Measurements from ENCODE around the gene MRM3.
"Not testable (repeated sequence)": the region's sequence is repeated elsewhere in the genome, so short reads cannot be mapped to it uniquely, and the experiment has no call there.

The MRM3 gene

DNA sequence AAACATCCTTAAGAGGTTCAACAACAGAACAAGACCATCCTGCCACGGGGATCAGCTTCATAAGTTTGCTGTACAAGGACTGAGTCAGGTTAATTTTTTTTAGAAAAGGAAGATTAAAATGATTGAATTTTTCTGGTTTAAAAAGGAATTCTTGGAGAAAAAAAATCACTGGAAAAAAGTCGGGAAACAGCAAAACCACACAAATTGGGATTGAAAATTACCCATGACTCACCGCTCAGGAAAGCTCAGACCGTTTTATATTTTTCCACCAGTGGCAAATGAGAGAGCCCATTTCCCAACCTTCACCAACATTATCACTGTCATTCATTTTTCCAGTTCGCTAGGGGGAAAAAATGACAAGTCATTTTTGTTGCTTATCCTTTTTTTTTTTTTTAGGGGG, 46.6 kb downstream of the MRM3 start:
- DNase-seq: no peak

DNA sequence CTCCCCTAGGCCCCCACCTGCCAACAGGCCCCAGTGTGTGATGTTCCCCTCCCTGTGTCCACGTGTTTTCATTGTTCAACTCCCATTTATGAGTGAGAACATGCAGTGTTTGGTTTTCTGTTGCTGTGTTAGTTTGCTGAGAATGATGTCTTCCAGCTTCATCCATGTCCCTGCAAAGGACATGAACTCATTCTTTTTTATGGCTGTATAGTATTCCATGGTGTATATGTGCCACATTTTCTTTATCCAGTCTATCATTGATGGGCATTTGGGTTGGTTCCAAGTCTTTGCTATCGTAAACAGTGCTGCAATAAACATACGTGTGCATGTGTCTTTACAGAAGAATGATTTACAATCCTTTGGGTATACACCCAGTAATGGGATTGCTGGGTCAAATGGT, 47.5 kb downstream of the MRM3 start:
- DNase-seq: not testable (repeated sequence)

DNA sequence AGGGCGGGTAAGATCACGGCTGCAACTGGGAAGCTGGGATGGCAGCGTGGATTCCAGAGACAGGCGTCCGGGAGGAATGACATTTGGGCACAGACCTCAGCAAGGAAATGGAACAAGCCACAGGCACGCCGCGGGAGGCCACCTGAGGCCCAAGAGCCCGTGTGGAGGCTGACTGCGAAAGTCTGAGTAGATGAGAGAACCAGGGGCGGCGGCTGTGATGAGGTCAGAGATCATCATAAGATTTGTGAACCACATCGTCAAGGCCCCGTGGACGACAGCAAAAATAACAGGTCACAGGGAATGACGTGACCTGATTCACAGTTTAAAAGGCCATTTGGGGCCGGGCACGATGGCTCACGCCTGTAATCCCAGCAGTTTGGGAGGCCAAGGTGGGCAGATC, 48.2 kb downstream of the MRM3 start:
- no peak for DNase-seq

DNA sequence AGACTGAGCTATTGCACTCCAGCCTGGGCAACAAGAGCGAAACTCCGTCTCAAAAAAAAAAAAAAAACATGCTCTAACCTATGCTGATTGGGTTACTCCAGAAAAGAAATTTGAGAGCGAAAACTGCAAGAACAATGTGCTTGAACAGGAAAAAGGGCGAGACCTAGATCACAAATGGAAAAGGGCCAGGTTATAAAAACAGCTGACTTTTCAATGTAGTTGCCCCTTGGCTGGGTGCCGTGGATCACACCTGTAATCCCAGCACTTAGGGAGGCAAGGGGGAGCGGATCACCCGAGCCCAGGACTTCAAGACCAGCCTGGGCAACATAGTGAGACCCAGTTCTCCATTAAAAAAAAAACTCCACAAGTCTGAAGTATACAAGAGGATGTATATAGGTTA, 48.8 kb downstream of the MRM3 start:
- no peak for DNase-seq

DNA sequence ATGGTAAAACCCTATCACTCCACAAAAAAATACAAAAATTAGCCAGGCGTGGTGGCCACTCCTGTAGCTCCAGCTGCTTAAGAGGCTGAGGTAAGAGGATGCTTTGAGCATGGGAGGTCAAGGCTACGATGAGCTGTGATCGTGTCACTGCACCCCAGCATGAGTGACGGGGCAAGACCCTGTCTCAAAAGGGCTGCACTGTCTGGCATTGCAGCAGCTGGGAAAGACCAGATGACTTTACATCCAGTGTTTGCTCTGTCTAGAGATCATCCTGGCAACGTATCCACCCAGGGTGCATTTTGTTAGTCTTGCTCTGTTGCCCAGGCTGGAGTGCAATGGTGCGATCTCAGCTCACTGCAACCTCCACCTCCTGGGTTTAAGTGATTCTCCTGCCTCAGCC, 52.0 kb downstream of the MRM3 start:
- no peak for DNase-seq

DNA sequence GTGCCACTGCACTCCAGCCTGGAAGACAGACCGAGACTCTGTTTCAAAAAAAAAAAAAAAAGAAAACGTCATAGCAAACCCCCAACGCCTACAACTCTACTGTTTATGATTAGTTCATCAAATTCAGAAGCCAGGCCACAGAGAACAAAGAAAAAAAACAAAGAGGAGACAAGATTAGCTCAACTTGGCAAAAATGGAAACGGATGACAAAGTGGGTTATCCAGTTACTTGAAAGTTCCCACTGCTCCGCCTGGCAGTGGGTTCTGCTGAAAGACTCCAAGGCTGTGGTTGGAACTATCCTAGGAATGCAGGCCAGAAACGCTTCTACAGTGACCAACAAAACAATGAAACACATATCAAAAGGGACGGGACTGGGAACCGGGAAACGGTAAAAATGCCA, 53.1 kb downstream of the MRM3 start:
- no peak for DNase-seq

DNA sequence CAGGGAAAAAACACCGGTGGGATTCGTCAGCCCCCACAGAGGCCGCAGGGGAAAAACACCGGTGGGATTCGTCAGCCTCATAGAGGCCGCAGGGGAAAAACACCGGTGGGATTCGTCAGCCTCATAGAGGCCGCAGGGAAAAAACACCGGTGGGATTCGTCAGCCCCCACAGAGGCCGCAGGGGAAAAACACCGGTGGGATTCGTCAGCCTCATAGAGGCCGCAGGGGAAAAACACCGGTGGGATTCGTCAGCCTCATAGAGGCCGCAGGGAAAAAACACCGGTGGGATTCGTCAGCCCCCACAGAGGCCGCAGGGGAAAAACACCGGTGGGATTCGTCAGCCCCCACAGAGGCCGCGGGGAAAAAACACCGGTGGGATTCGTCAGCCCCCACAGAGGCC, 53.6 kb downstream of the MRM3 start:
- not testable (repeated sequence) for DNase-seq

DNA sequence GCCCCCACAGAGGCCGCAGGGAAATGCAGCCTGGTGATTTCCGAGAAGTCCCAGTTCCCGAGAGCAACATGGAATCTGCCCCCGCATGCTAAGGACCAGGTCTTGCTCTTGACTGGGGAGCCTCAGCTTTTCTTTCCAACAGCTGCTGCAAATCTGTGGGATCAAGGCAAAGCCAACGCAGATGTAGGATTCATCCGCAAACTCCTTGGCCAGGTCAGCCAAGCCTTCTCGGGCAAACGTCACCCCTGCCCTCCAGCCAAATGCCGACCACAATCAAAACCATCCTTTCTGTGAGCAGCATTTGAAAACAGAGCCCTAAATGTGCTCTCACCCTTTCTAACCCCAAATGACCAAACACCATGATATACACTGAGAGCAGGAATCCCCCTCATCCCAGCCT, 54.0 kb downstream of the MRM3 start:
- no peak for DNase-seq

DNA sequence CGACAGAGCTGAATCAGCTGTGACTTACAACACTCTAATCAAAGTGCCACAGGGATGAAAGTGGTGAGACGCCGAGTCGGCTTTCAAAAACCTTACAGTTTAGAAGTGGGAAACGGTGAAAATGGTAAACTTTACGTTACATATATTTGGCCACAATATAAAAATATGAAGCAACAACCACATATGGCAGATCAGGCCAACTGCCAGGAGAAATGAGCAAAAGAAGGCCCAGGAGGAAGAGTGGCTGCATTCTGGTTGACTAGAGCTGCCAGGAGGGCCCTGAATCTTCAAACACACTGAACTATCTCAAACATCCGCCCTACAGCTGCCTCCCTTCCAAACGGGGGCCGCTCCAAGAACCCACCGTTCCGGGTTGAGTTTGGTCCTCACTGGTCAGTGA, 56.3 kb downstream of the MRM3 start:
- no peak for DNase-seq

DNA sequence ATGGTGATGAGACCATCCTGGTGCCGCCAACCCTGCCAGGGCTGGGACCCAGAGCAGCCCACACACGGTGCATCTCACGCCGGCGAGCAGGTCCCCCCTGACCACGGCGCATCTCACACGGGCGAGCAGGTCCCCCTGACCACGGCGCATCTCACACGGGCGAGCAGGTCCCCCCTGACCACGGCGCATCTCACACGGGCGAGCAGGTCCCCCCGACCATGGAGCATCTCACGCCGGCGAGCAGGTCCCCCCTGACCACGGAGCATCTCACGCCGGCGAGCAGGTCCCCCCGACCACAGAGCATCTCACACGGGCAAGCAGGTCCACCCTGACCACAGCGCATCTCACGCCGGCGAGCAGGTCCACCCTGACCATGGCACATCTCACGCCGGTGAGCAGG, 59.2 kb downstream of the MRM3 start:
- no peak for DNase-seq
